Ovary (tissue), 9 donors: Measurements from ENCODE around the gene SNX18. TPM values are rescaled to one million over a fixed set of nuclear protein-coding genes. Genes with fewer than 3 reads are reported as not detected.
"Not testable (repeated sequence)": the region's sequence is repeated elsewhere in the genome, so short reads cannot be mapped to it uniquely, and the experiment has no call there.

Experiments used
- DNase-seq, 5 donors: peaks; one replicate each; pipeline ENCODE4 v3.0.0-alpha.2; 2019 to 2020
- H3K27ac ChIP-seq, 2 donors: fragments of 200-600 bp; one replicate each; pipeline versions ENCODE4 v1.5.1 to v1.8.0; 2019 to 2022
- H3K27me3 ChIP-seq: fragments of 200-600 bp; one replicate; pipeline ENCODE4 v1.8.0; 2022
- H3K36me3 ChIP-seq: fragments of 200-600 bp; sonication (generic); one replicate; pipeline ENCODE4 v1.5.1; 2019
- H3K4me1 ChIP-seq: one replicate; pipeline ENCODE4 v1.8.1; 2013; ENCODE audit warnings: mild to moderate bottlenecking, moderate library complexity; ENCODE audit not compliant: insufficient read depth
- H3K4me3 ChIP-seq: fragments of 200-600 bp; sonication (generic); one replicate; pipeline ENCODE4 v1.5.1; 2017
- H3K9me3 ChIP-seq, 2 donors: fragments of 200-600 bp in 1 of 2; sonication (generic) in 1 of 2; one replicate each; pipeline versions ENCODE4 v1.5.1 to v1.8.1; 2013 to 2019; ENCODE audit warnings: mild to moderate bottlenecking in 1 of 2, moderate library complexity in 1 of 2
- CTCF ChIP-seq, 3 donors: fragments of 450-650 bp in 2 of 3; fragments of 200-600 bp in 1 of 3; IDR thresholded peaks; one replicate each; pipeline versions ENCODE4 v1.5.1 to v1.8.0; 2016 to 2022; ENCODE audit warnings: antibody characterized with exemption in 3 of 3, mild to moderate bottlenecking in 1 of 3
- EP300 ChIP-seq: sonication (generic); formaldehyde crosslinking; IDR thresholded peaks from one replicate; pipeline ENCODE4 v1.6.1; 2017; ENCODE audit warnings: antibody characterized with exemption
- POLR2A ChIP-seq: fragments of 450-650 bp; IDR thresholded peaks from one replicate; pipeline ENCODE4 v1.6.1; 2017; ENCODE audit warnings: antibody characterized with exemption, mild to moderate bottlenecking, moderate library complexity
- WGBS, 3 donors: extraction: QIAGEN DNeasy Blood & Tissue Kit in 1 of 3; methylation state at CpG; one replicate each; pipeline versions ENCODE4 v1.1.5 to v1.1.7; 2013 to 2017; 5-methylcytosine and 5-hydroxymethylcytosine counted together
- intact Hi-C, 4 donors: fragments of 100-400 bp; cut with DNase I; formaldehyde crosslinking; loops; one replicate each; pipeline versions ENCODE4 v1.11.0 to v1.15.1; 2022 to 2023
- polyA plus RNA-seq, 2 donors: library from polyadenylated mRNA; stranded (reverse); fragments of 200-250 nt in 1 of 2; fragments of 350-450 nt in 1 of 2; fragmentation: Illumina TruSeq in 1 of 2; extraction: RNeasy Lipid Tissue Mini Kit (QIAGEN cat#74804) in 1 of 2; gene quantifications; one replicate each; pipeline ENCODE4 v1.2.3, GENCODE V29; 2013 to 2014
- total RNA-seq, 7 donors: library from RNA; depleted of rRNA in 2 of 7; stranded (reverse); fragments of >200 nt in 2 of 7; fragmentation: NEBNext Ultra II Directional in 3 of 7; extraction: Animal tissue kit (Norgen Biotek cat#: 25700) in 3 of 7; gene quantifications; one replicate each; pipeline versions ENCODE4 v1.1.0 to v1.2.4, GENCODE V29; 2016 to 2023
- donor health status: DM: no; HTN: no; CAD: no; lungs with moderate emphysema.
- donor health status: DM: no; HTN: no; CAD: no.
- donor health status: Bipolar disorder and iron deficiency.
- donor health status: DM: yes; HTN: yes; CAD: no.
- donor health status: DM: no; HTN: no; CAD: no.
- donor health status: DM: yes; HTN: yes; CAD: no.

The SNX18 gene
- total and polyA plus RNA-seq, 9 donors = 29.6 to 62.4 (median 45.0) TPM

- Histone ChIP-seq H3K9me3 (no peaks in the 10 kb centered on the region), H3K4me3 (no peak overlapping the region), H3K27ac (no peak overlapping the region), H3K27me3 (no peaks in the 10 kb centered on the region), H3K4me1 (no peaks in the 10 kb centered on the region), H3K36me3 (no peaks in the 10 kb centered on the region)
- TF ChIP-seq POLR2A = no peak
- TF ChIP-seq CTCF (IDR thresholded peaks at IDR 0.05) = no peak
- no peak for TF ChIP-seq EP300
- DNase-seq = no peak
- WGBS, 3 donors = 50 to 64% (median 54%) methylated on average over 5 of the region's 5 CpGs
- intact Hi-C loops = loop anchor here in 1 of 4 donors (10.0 kb wide), 1 partner anchor 170 kb away; the partner anchor contains the start of gene ARL15
Observed at GRCh38 chr5:54484219-54484894, 33.2 kb upstream of the SNX18 start.

- H3K9me3 ChIP-seq, H3K4me1 ChIP-seq, H3K4me3 ChIP-seq, H3K27ac ChIP-seq, H3K36me3 ChIP-seq, H3K27me3 ChIP-seq, DNase-seq: not testable (repeated sequence)
- intact Hi-C loops = loop anchor here in 1 of 4 donors (5.0 to 10.0 kb wide), 2 partner anchors 171 to 243 kb away; partner anchors contain the start of gene ARL15
Observed at GRCh38 chr5:54485659-54486058, 31.9 kb upstream of the SNX18 start.

- not testable (repeated sequence) for H3K27me3 ChIP-seq
- intact Hi-C loops = loop anchor here in 1 of 4 donors (5.0 to 10.0 kb wide), 2 partner anchors 175 to 247 kb away; partner anchors contain the start of gene ARL15
Observed at GRCh38 chr5:54489648-54489979, 27.9 kb upstream of the SNX18 start.

GRCh38 chr5:54491326-54491725, 26.2 kb upstream of the SNX18 start:
- TF ChIP-seq EP300 = no peak
- no peak for TF ChIP-seq POLR2A
- TF ChIP-seq CTCF (IDR thresholded peaks at IDR 0.05) = no peak

More at GRCh38 chr5:54489648-54489979, 27.9 kb upstream of the SNX18 start:
- WGBS, 3 donors = 15 to 49% (median 48%) methylated on average over 2 of the region's 2 CpGs
- not testable (repeated sequence) for H3K36me3 ChIP-seq, DNase-seq, H3K27ac ChIP-seq, H3K9me3 ChIP-seq, H3K4me3 ChIP-seq, H3K4me1 ChIP-seq

GRCh38 chr5:54492178-54492577, 25.4 kb upstream of the SNX18 start:
- Histone ChIP-seq H3K27me3 (no peaks in the 10 kb centered on the region), H3K27ac (no peak overlapping the region), H3K4me1 (no peaks in the 10 kb centered on the region), H3K36me3 (no peaks in the 10 kb centered on the region), H3K9me3 (no peaks in the 10 kb centered on the region), H3K4me3 (no peak overlapping the region)
- 11 to 14% (median 13%) methylated on average over 2 of the region's 2 CpGs for WGBS, 3 donors
- no peak for TF ChIP-seq CTCF (IDR thresholded peaks at IDR 0.05)
- TF ChIP-seq POLR2A = no peak
- TF ChIP-seq EP300 = no peak
- DNase-seq = no peak
- intact Hi-C loops = loop anchor here (5.0 to 10.0 kb wide), 3 partner anchors 47 to 247 kb away; no protein-coding TSS in a partner anchor

More at GRCh38 chr5:54491326-54491725, 26.2 kb upstream of the SNX18 start:
- DNase-seq = no peak
- WGBS, 3 donors = 88 to 97% (median 93%) methylated on average over 1 of the region's 1 CpG
- Histone ChIP-seq H3K9me3 (no peaks in the 10 kb centered on the region), H3K4me1 (no peaks in the 10 kb centered on the region), H3K4me3 (no peak overlapping the region), H3K27me3 (no peaks in the 10 kb centered on the region), H3K36me3 (no peaks in the 10 kb centered on the region), H3K27ac (no peak overlapping the region)
- intact Hi-C loops = loop anchor here (2.0 to 10.0 kb wide), 4 partner anchors 47 to 247 kb away; no protein-coding TSS in a partner anchor
